Stimulated activated naive CD8-positive, alpha-beta T cell treated with anti-CD3 and anti-CD28 coated beads, Interleukin-15, amount 100 ng/mL, for 72 hours (primary cell): ENCODE data around the gene VRK3.
A peak's percentile ranks its signal among the peaks of the same experiment; 100 is the strongest.
"Not testable (repeated sequence)": the region's sequence is repeated elsewhere in the genome, so short reads cannot be mapped to it uniquely, and the experiment has no call there.

ENCODE experiments used
- ATAC-seq: fragments of 150-1000 bp; cut with Tn5 transposase; 2 replicates; pipeline ENCODE4 v1.10.0; 2021; ENCODE audit warnings: mild to moderate bottlenecking, moderate library complexity
- DNase-seq, 2 donors: peaks; one replicate each; pipeline ENCODE4 v3.0.0; 2021 to 2022
- H3K27ac Mint-ChIP-seq, 2 donors: one replicate each; pipeline ENCODE4 v1.8.0; 2022; ENCODE audit warnings: mild to moderate bottlenecking in 2 of 2, mixed read lengths in 2 of 2, moderate library complexity in 2 of 2
- H3K27me3 Mint-ChIP-seq: one replicate; pipeline ENCODE4 v1.8.0; 2022; ENCODE audit warnings: mixed read lengths
- H3K4me1 Mint-ChIP-seq: one replicate; pipeline ENCODE4 v1.8.0; 2022; ENCODE audit warnings: mild to moderate bottlenecking, mixed read lengths
- H3K4me3 Mint-ChIP-seq, 2 donors: one replicate each; pipeline ENCODE4 v1.8.0; 2022; ENCODE audit warnings: mild to moderate bottlenecking in 2 of 2, mixed read lengths in 2 of 2, moderate library complexity in 1 of 2
- H3K9me3 Mint-ChIP-seq, 2 donors: one replicate each; pipeline ENCODE4 v1.8.0; 2022; ENCODE audit warnings: mixed read lengths in 2 of 2

Gene VRK3

GRCh38 chr19:49957262-49957915 lies 67.8 kb downstream of the VRK3 start:
- H3K4me1 Mint-ChIP-seq, result peaks cover 17% of the 10 kb centered on the region
- no peak overlapping the region for H3K4me3 Mint-ChIP-seq
- H3K9me3 Mint-ChIP-seq, result no peaks in the 10 kb centered on the region
- no peak overlapping the region for H3K27ac Mint-ChIP-seq
- H3K27me3 Mint-ChIP-seq, result peaks cover 40% of the 10 kb centered on the region
- DNase-seq (no peak), ATAC-seq (no peak)

GRCh38 chr19:49956115-49956495 lies 69.1 kb downstream of the VRK3 start:
- ATAC-seq, result no peak
- no peak overlapping the region for H3K4me3 Mint-ChIP-seq

GRCh38 chr19:49954933-49955332 lies 70.2 kb downstream of the VRK3 start:
- Mint-ChIP-seq H3K27me3 (peaks cover 65% of the 10 kb centered on the region), H3K27ac (no peak overlapping the region), H3K4me3 (no peak overlapping the region), H3K9me3 (no peaks in the 10 kb centered on the region), H3K4me1 (peaks cover 23% of the 10 kb centered on the region)
- ATAC-seq (no peak), DNase-seq (no peak)

More at GRCh38 chr19:49956115-49956495, 69.1 kb downstream of the VRK3 start:
- Mint-ChIP-seq H3K27me3 (peaks cover 53% of the 10 kb centered on the region), H3K9me3 (no peaks in the 10 kb centered on the region), H3K27ac (no peak overlapping the region), H3K4me1 (peaks cover 17% of the 10 kb centered on the region)
- DNase-seq, result no peak

- ATAC-seq (no peak), DNase-seq (no peak)
- no peak overlapping the region for H3K4me3 Mint-ChIP-seq
- peak overlapping the region; percentile 21 to 76 for H3K27ac Mint-ChIP-seq
- H3K9me3 Mint-ChIP-seq, result no peaks in the 10 kb centered on the region
- peaks cover 71% of the 10 kb centered on the region for H3K27me3 Mint-ChIP-seq
- peaks cover 25% of the 10 kb centered on the region for H3K4me1 Mint-ChIP-seq
These were observed 70.9 kb downstream of the VRK3 start for GRCh38 chr19:49954092-49954829.

GRCh38 chr19:49953416-49953815 lies 71.8 kb downstream of the VRK3 start:
- Mint-ChIP-seq H3K27ac (no peak overlapping the region), H3K27me3 (peaks cover 72% of the 10 kb centered on the region), H3K9me3 (no peaks in the 10 kb centered on the region), H3K4me1 (peaks cover 25% of the 10 kb centered on the region), H3K4me3 (no peak overlapping the region)
- DNase-seq (no peak), ATAC-seq (no peak)

- no peak overlapping the region for H3K27ac Mint-ChIP-seq
- no peak overlapping the region for H3K4me3 Mint-ChIP-seq
- H3K27me3 Mint-ChIP-seq, result peaks cover 67% of the 10 kb centered on the region
- H3K9me3 Mint-ChIP-seq, result no peaks in the 10 kb centered on the region
- ATAC-seq, result no peak
- peaks cover 25% of the 10 kb centered on the region for H3K4me1 Mint-ChIP-seq
- DNase-seq, result no peak
These were observed 72.3 kb downstream of the VRK3 start for GRCh38 chr19:49952906-49953305.

GRCh38 chr19:49952479-49952836 lies 72.7 kb downstream of the VRK3 start:
- ATAC-seq, result no peak
- Mint-ChIP-seq H3K9me3 (no peaks in the 10 kb centered on the region), H3K27me3 (peaks cover 65% of the 10 kb centered on the region), H3K27ac (no peak overlapping the region), H3K4me1 (peaks cover 25% of the 10 kb centered on the region), H3K4me3 (no peak overlapping the region)
- no peak for DNase-seq

GRCh38 chr19:49951806-49952478 lies 73.2 kb downstream of the VRK3 start:
- Mint-ChIP-seq H3K4me1 (peaks cover 25% of the 10 kb centered on the region), H3K9me3 (no peaks in the 10 kb centered on the region), H3K27ac (no peak overlapping the region), H3K27me3 (peaks cover 65% of the 10 kb centered on the region), H3K4me3 (no peak overlapping the region)
- ATAC-seq (no peak), DNase-seq (no peak)

GRCh38 chr19:49950956-49951526 lies 74.1 kb downstream of the VRK3 start:
- Mint-ChIP-seq H3K27ac (no peak overlapping the region), H3K4me3 (peak overlapping the region in 1 of 2 donors; percentile 2), H3K27me3 (peaks cover 73% of the 10 kb centered on the region), H3K9me3 (no peaks in the 10 kb centered on the region), H3K4me1 (peaks cover 25% of the 10 kb centered on the region)
- DNase-seq (no peak), ATAC-seq (no peak)

GRCh38 chr19:49950590-49950948 lies 74.6 kb downstream of the VRK3 start:
- Mint-ChIP-seq H3K27me3 (peaks cover 73% of the 10 kb centered on the region), H3K9me3 (no peaks in the 10 kb centered on the region), H3K4me1 (peaks cover 25% of the 10 kb centered on the region), H3K4me3 (no peak overlapping the region), H3K27ac (no peak overlapping the region)
- DNase-seq, result no peak
- no peak for ATAC-seq

- no peak for ATAC-seq
- Mint-ChIP-seq H3K4me1 (peaks cover 27% of the 10 kb centered on the region), H3K27ac (peak overlapping the region in 1 of 2 donors; percentile 59), H3K27me3 (peaks cover 68% of the 10 kb centered on the region), H3K9me3 (no peaks in the 10 kb centered on the region), H3K4me3 (no peak overlapping the region)
- DNase-seq, result no peak
These were observed 75.2 kb downstream of the VRK3 start for GRCh38 chr19:49949742-49950589.

- no peak for DNase-seq
- no peak overlapping the region for H3K27ac Mint-ChIP-seq
- no peaks in the 10 kb centered on the region for H3K9me3 Mint-ChIP-seq
- ATAC-seq, result no peak
- peaks cover 51% of the 10 kb centered on the region for H3K27me3 Mint-ChIP-seq
- H3K4me3 Mint-ChIP-seq, result no peak overlapping the region
- peaks cover 27% of the 10 kb centered on the region for H3K4me1 Mint-ChIP-seq
These were observed 78.8 kb downstream of the VRK3 start for GRCh38 chr19:49946415-49946814.

- not testable (repeated sequence) for H3K27ac Mint-ChIP-seq, DNase-seq, H3K9me3 Mint-ChIP-seq, H3K4me3 Mint-ChIP-seq
- peaks cover 30% of the 10 kb centered on the region for H3K4me1 Mint-ChIP-seq
- peak; percentile 80 for ATAC-seq
- peaks cover 32% of the 10 kb centered on the region for H3K27me3 Mint-ChIP-seq
These were observed 80.6 kb downstream of the VRK3 start for GRCh38 chr19:49944567-49944966.

- no peak for ATAC-seq
- no peak overlapping the region for H3K27ac Mint-ChIP-seq
- H3K4me3 Mint-ChIP-seq, result no peak overlapping the region
- peaks cover 38% of the 10 kb centered on the region for H3K4me1 Mint-ChIP-seq
- no peaks in the 10 kb centered on the region for H3K9me3 Mint-ChIP-seq
- peaks cover 31% of the 10 kb centered on the region for H3K27me3 Mint-ChIP-seq
- no peak for DNase-seq
These were observed 84.7 kb downstream of the VRK3 start for GRCh38 chr19:49940482-49940791.

- Mint-ChIP-seq H3K27me3 (peaks cover 29% of the 10 kb centered on the region), H3K27ac (no peak overlapping the region), H3K4me3 (no peak overlapping the region), H3K4me1 (peaks cover 36% of the 10 kb centered on the region), H3K9me3 (no peaks in the 10 kb centered on the region)
- no peak for DNase-seq
- peak; percentile 25 for ATAC-seq
These were observed 85.3 kb downstream of the VRK3 start for GRCh38 chr19:49939721-49940481.
